Tibial nerve (tissue), 4 donors: ENCODE measurements around the gene TPP2. TPM values are rescaled to one million over a fixed set of nuclear protein-coding genes. Genes with fewer than 3 reads are reported as not detected.

ENCODE experiments used
- DNase-seq, 2 donors: peaks; one replicate each; pipeline ENCODE4 v3.0.0-alpha.2; 2019; ENCODE audit warnings: low spot score in 2 of 2
- H3K27ac ChIP-seq, 4 donors: fragments of 200-600 bp; sonication (generic) in 3 of 4; one replicate each; pipeline ENCODE4 v1.5.1; 2017 to 2019; ENCODE audit warnings: mild to moderate bottlenecking in 1 of 4
- H3K27me3 ChIP-seq, 2 donors: fragments of 200-600 bp; sonication (generic) in 1 of 2; one replicate each; pipeline versions ENCODE4 v1.5.1 to v1.6.0; 2017 to 2019
- H3K36me3 ChIP-seq, 3 donors: fragments of 200-600 bp; sonication (generic); one replicate each; pipeline ENCODE4 v1.5.1; 2018 to 2019
- H3K4me1 ChIP-seq, 4 donors: fragments of 200-600 bp; sonication (generic) in 3 of 4; one replicate each; pipeline ENCODE4 v1.5.1; 2017 to 2019
- H3K4me3 ChIP-seq, 4 donors: fragments of 200-600 bp; sonication (generic) in 3 of 4; one replicate each; pipeline ENCODE4 v1.5.1; 2017 to 2019; ENCODE audit warnings: mild to moderate bottlenecking in 1 of 4, moderate library complexity in 1 of 4
- H3K9me3 ChIP-seq, 4 donors: fragments of 200-600 bp; sonication (generic) in 3 of 4; one replicate each; pipeline ENCODE4 v1.5.1; 2017 to 2019
- CTCF ChIP-seq, 5 experiments: fragments of 200-600 bp in 3 of 5; fragments of 450-650 bp in 2 of 5; sonication (generic) in 3 of 5; IDR thresholded peaks; one replicate each; pipeline ENCODE4 v1.5.1; 2016 to 2019; ENCODE audit warnings: antibody characterized with exemption in 5 of 5, mild to moderate bottlenecking in 3 of 5, moderate library complexity in 2 of 5
- EP300 ChIP-seq, 2 donors: sonication (generic); formaldehyde crosslinking; IDR thresholded peaks; one replicate each; pipeline ENCODE4 v1.6.1; 2017; ENCODE audit warnings: antibody characterized with exemption in 2 of 2, mild to moderate bottlenecking in 1 of 2
- POLR2A ChIP-seq, 2 donors: fragments of 450-650 bp; IDR thresholded peaks; one replicate each; pipeline ENCODE4 v1.6.1; 2017; ENCODE audit warnings: antibody characterized with exemption in 2 of 2, mild to moderate bottlenecking in 2 of 2, moderate library complexity in 2 of 2
- WGBS, 2 donors: methylation state at CpG; one replicate each; pipeline ENCODE4 v1.1.5; 2018; 5-methylcytosine and 5-hydroxymethylcytosine counted together
- total RNA-seq, 4 donors: library from RNA; depleted of rRNA; stranded (reverse); fragments of >200 nt; gene quantifications; one replicate each; pipeline ENCODE4 v1.1.0, GENCODE V29; 2016

The TPP2 gene
- total RNA-seq, 4 donors from 2014 or later: 37.8 to 47.5 (median 43.9) TPM

GRCh38 chr13:102718746-102719145 lies 122.0 kb downstream of the TPP2 start:
- no peaks in the 10 kb centered on the region for H3K36me3 ChIP-seq
- no peaks in the 10 kb centered on the region for H3K4me1 ChIP-seq
- no peaks in the 10 kb centered on the region for H3K9me3 ChIP-seq
- TF ChIP-seq POLR2A (IDR thresholded peaks at IDR 0.05) (no peak), CTCF (IDR thresholded peaks at IDR 0.05) (no peak), EP300 (IDR thresholded peaks at IDR 0.05) (no peak)
- H3K27ac ChIP-seq: no peak overlapping the region
- 72 to 81% methylated on average over 2 of the region's 2 CpGs for WGBS, 2 donors
- no peak overlapping the region for H3K4me3 ChIP-seq
- no peaks in the 10 kb centered on the region for H3K27me3 ChIP-seq
- no peak for DNase-seq

GRCh38 chr13:102721800-102722231 lies 125.0 kb downstream of the TPP2 start:
- no peaks in the 10 kb centered on the region for H3K27me3 ChIP-seq
- DNase-seq: no peak
- no peaks in the 10 kb centered on the region for H3K4me1 ChIP-seq
- H3K4me3 ChIP-seq: no peak overlapping the region
- H3K27ac ChIP-seq: no peak overlapping the region
- 33 to 56% methylated on average over 1 of the region's 1 CpG for WGBS, 2 donors
- no peaks in the 10 kb centered on the region for H3K9me3 ChIP-seq
- TF ChIP-seq EP300 (IDR thresholded peaks at IDR 0.05) (no peak), CTCF (IDR thresholded peaks at IDR 0.05) (no peak)
- no peaks in the 10 kb centered on the region for H3K36me3 ChIP-seq

- TF ChIP-seq POLR2A (IDR thresholded peaks at IDR 0.05) (no peak), CTCF (IDR thresholded peaks at IDR 0.05) (peak in 1 of 5 experiments; percentile 11), EP300 (IDR thresholded peaks at IDR 0.05) (no peak)
- no peaks in the 10 kb centered on the region for H3K9me3 ChIP-seq
- no peaks in the 10 kb centered on the region for H3K36me3 ChIP-seq
- 74 to 78% methylated on average over 6 of the region's 6 CpGs for WGBS, 2 donors
- peaks cover 0 to 8% (median 0%) of the 10 kb centered on the region in 4 donors for H3K4me1 ChIP-seq
- DNase-seq: no peak
- H3K4me3 ChIP-seq: no peak overlapping the region
- no peak overlapping the region for H3K27ac ChIP-seq
- no peaks in the 10 kb centered on the region for H3K27me3 ChIP-seq
These were observed 128.1 kb downstream of the TPP2 start for GRCh38 chr13:102724923-102725322.

GRCh38 chr13:102726430-102726829 lies 129.6 kb downstream of the TPP2 start:
- DNase-seq: no peak
- TF ChIP-seq EP300 (IDR thresholded peaks at IDR 0.05): no peak
- TF ChIP-seq POLR2A (IDR thresholded peaks at IDR 0.05): no peak
- no peak for TF ChIP-seq CTCF (IDR thresholded peaks at IDR 0.05)
- Histone ChIP-seq H3K27ac (no peak overlapping the region), H3K27me3 (no peaks in the 10 kb centered on the region), H3K4me1 (peaks cover 0 to 9% (median 0%) of the 10 kb centered on the region in 4 donors), H3K36me3 (no peaks in the 10 kb centered on the region), H3K9me3 (no peaks in the 10 kb centered on the region), H3K4me3 (no peak overlapping the region)
- 81 to 93% methylated on average over 2 of the region's 2 CpGs for WGBS, 2 donors

Other genes starting within 250 kb of the TPP2 start
- gene FGF14, start 194.9 kb upstream of the TPP2 start, total RNA-seq: 1 to 10 TPM in 1 of 4 donors, under 1 TPM in 2, not detected in 1; 0.20 to 2.1 (median 0.21) TPM
- gene METTL21C, start 98.1 kb downstream of the TPP2 start, total RNA-seq: not detected
- gene TEX30, start 176.8 kb downstream of the TPP2 start, total RNA-seq: 10 to 100 TPM in 1 of 4 donors, 1 to 10 TPM in 3; 4.7 to 16.0 (median 6.1) TPM
- gene POGLUT2, start 202.0 kb downstream of the TPP2 start, total RNA-seq: 1 to 10 TPM; 4.5 to 6.6 (median 6.0) TPM
- gene BIVM, start 202.1 kb downstream of the TPP2 start, total RNA-seq: 10 to 100 TPM; 11.8 to 33.5 (median 19.1) TPM
- gene ERCC5, start 249.0 kb downstream of the TPP2 start, total RNA-seq: 100 to 1,000 TPM in 2 of 4 donors, 10 to 100 TPM in 2; 47.1 to 113 (median 85.1) TPM